Neural crest cell (in vitro differentiated cells): ENCODE data around the gene KIRREL2. TPM values are rescaled to one million over a fixed set of nuclear protein-coding genes. Genes with fewer than 3 reads are reported as not detected.

Experiments used
- DNase-seq: peaks from one replicate; pipeline ENCODE4 v3.0.0; 2021; ENCODE audit warnings: low read depth, mixed read lengths, low spot score
- H3K27ac Mint-ChIP-seq: one replicate; pipeline ENCODE4 v1.8.0; 2021; ENCODE audit warnings: mild to moderate bottlenecking, mixed read lengths; ENCODE audit not compliant: unreplicated experiment
- H3K27me3 Mint-ChIP-seq: 2 replicates; pipeline ENCODE4 v1.8.0; 2021; ENCODE audit warnings: low read depth, mild to moderate bottlenecking, mixed read lengths
- H3K36me3 Mint-ChIP-seq: 2 replicates; pipeline ENCODE4 v1.8.0; 2021; ENCODE audit warnings: low read depth, mild to moderate bottlenecking, mixed read lengths
- H3K4me1 Mint-ChIP-seq: 2 replicates; pipeline ENCODE4 v1.8.0; 2021; ENCODE audit warnings: mixed read lengths
- H3K4me3 Mint-ChIP-seq: one replicate; pipeline ENCODE4 v1.8.0; 2021; ENCODE audit warnings: mild to moderate bottlenecking, mixed read lengths
- H3K9me3 Mint-ChIP-seq: 2 replicates; pipeline ENCODE4 v1.8.0; 2021; ENCODE audit warnings: mixed read lengths
- CTCF ChIP-seq: fragments of 200-600 bp; sonication (generic); conservative IDR thresholded peaks from 2 replicates; pipeline ENCODE4 v1.5.0; 2021; ENCODE audit warnings: antibody characterized with exemption, mild to moderate bottlenecking
- total RNA-seq: library from RNA; stranded (reverse); gene quantifications from 2 replicates; pipeline ENCODE4 v1.2.1, GENCODE V29; 2021

The KIRREL2 gene
- total RNA-seq, 1 donor from 2014 or later: 4.5 TPM

GRCh38 chr19:35871611-35872010, 14.9 kb downstream of the KIRREL2 start:
- Mint-ChIP-seq H3K27ac (no peak overlapping the region), H3K36me3 (peaks cover 5% of the 10 kb centered on the region), H3K4me3 (no peak overlapping the region), H3K27me3 (no peaks in the 10 kb centered on the region), H3K9me3 (no peaks in the 10 kb centered on the region), H3K4me1 (peaks cover 23% of the 10 kb centered on the region)
- TF ChIP-seq CTCF: no peak
- DNase-seq: no peak

DNA sequence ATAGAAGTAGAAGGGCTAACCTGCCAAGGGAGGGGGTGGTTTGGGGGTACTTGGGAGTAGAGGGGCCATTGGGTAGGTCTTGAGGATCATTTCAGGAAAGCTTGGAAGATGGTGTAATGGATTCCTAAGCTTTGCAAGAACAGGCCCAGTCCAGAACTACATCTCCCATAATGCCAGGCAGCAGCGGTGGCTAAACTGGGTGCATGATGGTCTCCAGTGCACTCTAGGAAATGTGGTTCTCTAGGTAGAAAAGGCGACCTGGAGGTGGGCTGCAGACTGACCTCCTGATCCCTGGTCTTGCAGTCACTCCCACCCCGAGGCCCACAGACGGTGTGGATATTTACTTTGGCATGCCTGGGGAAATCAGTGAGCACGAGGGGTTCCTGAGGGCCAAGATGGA, 15.5 kb downstream of the KIRREL2 start:
- TF ChIP-seq CTCF: no peak
- H3K4me1 Mint-ChIP-seq: peaks cover 23% of the 10 kb centered on the region
- H3K36me3 Mint-ChIP-seq: peaks cover 5% of the 10 kb centered on the region
- no peak overlapping the region for H3K4me3 Mint-ChIP-seq
- no peak overlapping the region for H3K27ac Mint-ChIP-seq
- no peaks in the 10 kb centered on the region for H3K27me3 Mint-ChIP-seq
- no peaks in the 10 kb centered on the region for H3K9me3 Mint-ChIP-seq
- no peak for DNase-seq

DNA sequence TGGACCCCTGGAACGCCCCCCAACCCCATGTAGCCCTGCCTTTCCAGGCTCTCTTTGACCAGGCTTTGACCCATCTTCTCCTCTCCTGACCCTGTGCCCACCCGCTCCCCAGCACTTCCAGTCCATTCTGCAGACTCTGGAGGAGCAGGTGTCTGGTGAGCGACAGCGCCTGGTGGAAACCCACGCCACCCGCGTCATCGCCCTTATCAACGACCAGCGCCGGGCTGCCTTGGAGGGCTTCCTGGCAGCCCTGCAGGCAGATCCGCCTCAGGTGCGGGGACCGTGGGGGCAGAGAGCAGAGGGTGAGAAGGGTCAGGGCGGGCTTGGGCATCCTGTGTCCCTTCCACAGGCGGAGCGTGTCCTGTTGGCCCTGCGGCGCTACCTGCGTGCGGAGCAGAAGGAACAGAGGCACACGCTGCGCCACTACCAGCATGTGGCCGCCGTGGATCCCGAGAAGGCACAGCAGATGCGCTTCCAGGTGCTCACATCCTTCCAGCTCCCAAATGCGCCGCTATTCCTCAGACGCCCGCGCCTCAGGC, 17.8 kb downstream of the KIRREL2 start:
- H3K4me1 Mint-ChIP-seq: peaks cover 12% of the 10 kb centered on the region
- no peaks in the 10 kb centered on the region for H3K27me3 Mint-ChIP-seq
- H3K4me3 Mint-ChIP-seq: no peak overlapping the region
- TF ChIP-seq CTCF: no peak
- no peak for DNase-seq
- H3K27ac Mint-ChIP-seq: no peak overlapping the region
- H3K9me3 Mint-ChIP-seq: no peaks in the 10 kb centered on the region
- H3K36me3 Mint-ChIP-seq: peaks cover 5% of the 10 kb centered on the region

DNA sequence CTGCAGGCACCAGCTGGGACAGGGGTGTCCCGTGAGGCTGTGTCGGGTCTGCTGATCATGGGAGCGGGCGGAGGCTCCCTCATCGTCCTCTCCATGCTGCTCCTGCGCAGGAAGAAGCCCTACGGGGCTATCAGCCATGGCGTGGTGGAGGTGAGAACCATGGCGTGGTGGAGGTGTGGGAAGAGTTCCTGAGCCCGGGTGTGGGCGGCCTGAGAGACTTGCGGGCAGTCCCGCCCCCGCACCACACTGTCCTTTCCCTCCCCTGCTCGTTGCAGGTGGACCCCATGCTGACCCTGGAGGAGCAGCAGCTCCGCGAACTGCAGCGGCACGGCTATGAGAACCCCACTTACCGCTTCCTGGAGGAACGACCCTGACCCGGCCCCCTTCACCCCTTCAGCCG, 22.4 kb downstream of the KIRREL2 start:
- no peak for DNase-seq
- H3K9me3 Mint-ChIP-seq: no peaks in the 10 kb centered on the region
- H3K36me3 Mint-ChIP-seq: peaks cover 3% of the 10 kb centered on the region
- H3K27ac Mint-ChIP-seq: no peak overlapping the region
- peaks cover 7% of the 10 kb centered on the region for H3K4me1 Mint-ChIP-seq
- H3K27me3 Mint-ChIP-seq: peaks cover 7% of the 10 kb centered on the region
- TF ChIP-seq CTCF: no peak
- no peak overlapping the region for H3K4me3 Mint-ChIP-seq

GRCh38 chr19:35879770-35880317, 23.1 kb downstream of the KIRREL2 start:
- Mint-ChIP-seq H3K36me3 (peaks cover 3% of the 10 kb centered on the region), H3K4me3 (no peak overlapping the region), H3K27me3 (peaks cover 9% of the 10 kb centered on the region), H3K27ac (no peak overlapping the region), H3K9me3 (no peaks in the 10 kb centered on the region), H3K4me1 (peaks cover 7% of the 10 kb centered on the region)
- DNase-seq: peak; percentile 95
- no peak for TF ChIP-seq CTCF
